ENCODE results near the gene CAPS. TPM values are rescaled to one million over a fixed set of nuclear protein-coding genes. Genes with fewer than 3 reads are reported as not detected.

The CAPS gene
- total RNA-seq, 1 experiment from 2014 or later: 0.92 TPM

GRCh38 chr19:5932146-5932545 is 18.1 kb downstream of the CAPS start:
- no peaks in the 10 kb centered on the region for H3K9me3 ChIP-seq (ENCODE audit: low read depth, low read length, poor library complexity, severe bottlenecking)
- H3K36me3 ChIP-seq (ENCODE audit: insufficient read depth, low read length, poor library complexity, severe bottlenecking): peaks cover 64% of the 10 kb centered on the region
- intact Hi-C loops (cut with micrococcal nuclease; ENCODE audit: unreplicated experiment): no loop called here
- no peak overlapping the region for H3K4me3 ChIP-seq (ENCODE audit: low read depth, low read length, poor library complexity, severe bottlenecking)
- no TSS peak for BruUV-seq (replicated peaks)
- TF ChIP-seq EZH2 (IDR thresholded peaks at IDR 0.05; ENCODE audit: borderline replicate concordance, low read depth, low read length, poor library complexity, severe bottlenecking): no peak
- TF ChIP-seq, protein P1, sequence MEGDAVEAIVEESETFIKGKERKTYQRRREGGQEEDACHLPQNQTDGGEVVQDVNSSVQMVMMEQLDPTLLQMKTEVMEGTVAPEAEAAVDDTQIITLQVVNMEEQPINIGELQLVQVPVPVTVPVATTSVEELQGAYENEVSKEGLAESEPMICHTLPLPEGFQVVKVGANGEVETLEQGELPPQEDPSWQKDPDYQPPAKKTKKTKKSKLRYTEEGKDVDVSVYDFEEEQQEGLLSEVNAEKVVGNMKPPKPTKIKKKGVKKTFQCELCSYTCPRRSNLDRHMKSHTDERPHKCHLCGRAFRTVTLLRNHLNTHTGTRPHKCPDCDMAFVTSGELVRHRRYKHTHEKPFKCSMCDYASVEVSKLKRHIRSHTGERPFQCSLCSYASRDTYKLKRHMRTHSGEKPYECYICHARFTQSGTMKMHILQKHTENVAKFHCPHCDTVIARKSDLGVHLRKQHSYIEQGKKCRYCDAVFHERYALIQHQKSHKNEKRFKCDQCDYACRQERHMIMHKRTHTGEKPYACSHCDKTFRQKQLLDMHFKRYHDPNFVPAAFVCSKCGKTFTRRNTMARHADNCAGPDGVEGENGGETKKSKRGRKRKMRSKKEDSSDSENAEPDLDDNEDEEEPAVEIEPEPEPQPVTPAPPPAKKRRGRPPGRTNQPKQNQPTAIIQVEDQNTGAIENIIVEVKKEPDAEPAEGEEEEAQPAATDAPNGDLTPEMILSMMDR (conservative IDR thresholded peaks at IDR 0.05; ENCODE audit: low read depth, low read length): no peak
- H3K27me3 ChIP-seq (replicated peaks; ENCODE audit: insufficient read depth, low read depth, low read length, poor library complexity): no peaks in the 10 kb centered on the region
- H3K27ac ChIP-seq (ENCODE audit: low read depth, low read length, poor library complexity, severe bottlenecking): no peak overlapping the region
- H3K4me1 ChIP-seq (ENCODE audit: insufficient read depth, low read length, poor library complexity, severe bottlenecking): no peaks in the 10 kb centered on the region
- POLR2A ChIA-PET (ENCODE audit: low non-redundant PET): no interaction called here
- no peak for DNase-seq (ENCODE audit: low spot score)
- CTCF ChIA-PET: no interaction called here

GRCh38 chr19:5932609-5933262 is 18.7 kb downstream of the CAPS start:
- no peak for DNase-seq (ENCODE audit: low spot score)
- intact Hi-C loops (cut with micrococcal nuclease; ENCODE audit: unreplicated experiment): no loop called here
- ChIA-PET POLR2A (ENCODE audit: low non-redundant PET) (no interaction called here), CTCF (no interaction called here)
- Histone ChIP-seq H3K4me1 (ENCODE audit: insufficient read depth, low read length, poor library complexity, severe bottlenecking) (no peaks in the 10 kb centered on the region), H3K9me3 (ENCODE audit: low read depth, low read length, poor library complexity, severe bottlenecking) (no peaks in the 10 kb centered on the region), H3K36me3 (ENCODE audit: insufficient read depth, low read length, poor library complexity, severe bottlenecking) (peaks cover 62% of the 10 kb centered on the region), H3K27ac (ENCODE audit: low read depth, low read length, poor library complexity, severe bottlenecking) (no peak overlapping the region), H3K4me3 (ENCODE audit: low read depth, low read length, poor library complexity, severe bottlenecking) (no peak overlapping the region), H3K27me3 (replicated peaks; ENCODE audit: insufficient read depth, low read depth, low read length, poor library complexity) (no peaks in the 10 kb centered on the region)
- BruUV-seq (replicated peaks): no TSS peak
- TF ChIP-seq, protein P1 (conservative IDR thresholded peaks at IDR 0.05; ENCODE audit: low read depth, low read length): no peak

GRCh38 chr19:5933391-5934068 is 19.5 kb downstream of the CAPS start:
- CTCF ChIA-PET: no interaction called here
- peaks cover 59% of the 10 kb centered on the region for H3K36me3 ChIP-seq (ENCODE audit: insufficient read depth, low read length, poor library complexity, severe bottlenecking)
- intact Hi-C loops (cut with micrococcal nuclease; ENCODE audit: unreplicated experiment): no loop called here
- no peak overlapping the region for H3K27ac ChIP-seq (ENCODE audit: low read depth, low read length, poor library complexity, severe bottlenecking)
- no peaks in the 10 kb centered on the region for H3K9me3 ChIP-seq (ENCODE audit: low read depth, low read length, poor library complexity, severe bottlenecking)
- TF ChIP-seq EZH2 (IDR thresholded peaks at IDR 0.05; ENCODE audit: borderline replicate concordance, low read depth, low read length, poor library complexity, severe bottlenecking): no peak
- TF ChIP-seq, protein P1 (conservative IDR thresholded peaks at IDR 0.05; ENCODE audit: low read depth, low read length): no peak
- POLR2A ChIA-PET (ENCODE audit: low non-redundant PET): interaction anchor here (0.6 kb wide), 1 partner anchor 14 kb away, joined by 3 read pairs; no protein-coding TSS in a partner anchor
- no peaks in the 10 kb centered on the region for H3K27me3 ChIP-seq (replicated peaks; ENCODE audit: insufficient read depth, low read depth, low read length, poor library complexity)
- no peak for DNase-seq (ENCODE audit: low spot score)
- no peak overlapping the region for H3K4me3 ChIP-seq (ENCODE audit: low read depth, low read length, poor library complexity, severe bottlenecking)
- H3K4me1 ChIP-seq (ENCODE audit: insufficient read depth, low read length, poor library complexity, severe bottlenecking): no peaks in the 10 kb centered on the region
- no TSS peak for BruUV-seq (replicated peaks)
